Loucy (cell line): ENCODE data around the gene ATXN7L3B.

Experiments used
- H2AFZ ChIP-seq: fragments of 200-600 bp; sonication (generic); 2 replicates; pipeline ENCODE4 v1.6.0; 2016; ENCODE audit warnings: antibody characterized with exemption, mild to moderate bottlenecking, low read length, moderate library complexity
- H3F3A ChIP-seq: fragments of 200-600 bp; 2 replicates; pipeline ENCODE4 v1.6.0; 2016; ENCODE audit warnings: antibody characterized with exemption, low read depth, mild to moderate bottlenecking
- H3K27me3 ChIP-seq: fragments of 200-600 bp; sonication (generic); 2 replicates; pipeline ENCODE4 v1.6.1; 2014; ENCODE audit warnings: low read length, mild to moderate bottlenecking; ENCODE audit not compliant: insufficient read depth, poor library complexity, severe bottlenecking
- H3K36me3 ChIP-seq: fragments of 200-600 bp; sonication (generic); 2 replicates; pipeline ENCODE4 v1.6.1; 2016; ENCODE audit warnings: low read length; ENCODE audit not compliant: insufficient read depth
- H3K4me1 ChIP-seq: fragments of 200-600 bp; sonication (generic); 2 replicates; pipeline ENCODE4 v1.5.1; 2014; ENCODE audit warnings: low read length, mild to moderate bottlenecking; ENCODE audit not compliant: insufficient read depth, poor library complexity, severe bottlenecking
- H3K4me2 ChIP-seq: fragments of 200-600 bp; sonication (generic); 2 replicates; pipeline ENCODE4 v1.6.0; 2014; ENCODE audit warnings: antibody characterized with exemption, low read length, low read depth, mild to moderate bottlenecking; ENCODE audit not compliant: poor library complexity, severe bottlenecking
- H3K4me3 ChIP-seq: fragments of 200-600 bp; sonication (generic); 2 replicates; pipeline ENCODE4 v1.5.1; 2014; ENCODE audit warnings: low read length, mild to moderate bottlenecking, mixed read lengths; ENCODE audit not compliant: poor library complexity, severe bottlenecking
- H3K79me2 ChIP-seq: fragments of 200-600 bp; sonication (generic); 2 replicates; pipeline ENCODE4 v1.6.1; 2014; ENCODE audit warnings: low read length; ENCODE audit not compliant: insufficient read depth
- H3K9ac ChIP-seq: fragments of 200-600 bp; sonication (generic); 2 replicates; pipeline ENCODE4 v1.6.0; 2014; ENCODE audit warnings: mild to moderate bottlenecking, low read depth, low read length, moderate library complexity; ENCODE audit not compliant: poor library complexity, severe bottlenecking
- H3K9me2 ChIP-seq: fragments of 200-600 bp; sonication (generic); replicated peaks from 2 replicates; pipeline ENCODE4 v1.6.1; 2016; ENCODE audit warnings: low read depth, low read length, mixed read lengths
- H3K9me3 ChIP-seq: fragments of 200-600 bp; sonication (generic); 2 replicates; pipeline ENCODE4 v1.6.1; 2014; ENCODE audit warnings: mild to moderate bottlenecking, antibody characterized with exemption, low read length, low read depth; ENCODE audit not compliant: insufficient read depth
- H4K20me1 ChIP-seq: fragments of 200-600 bp; sonication (generic); 2 replicates; pipeline ENCODE4 v1.6.0; 2014; ENCODE audit warnings: antibody characterized with exemption, low read length, mild to moderate bottlenecking; ENCODE audit not compliant: insufficient read depth, poor library complexity, severe bottlenecking
- EZH2phosphoT487 ChIP-seq: fragments of 200-600 bp; IDR thresholded peaks from 2 replicates; pipeline ENCODE4 v1.6.1; 2018; ENCODE audit warnings: antibody characterized with exemption, mild to moderate bottlenecking, moderate library complexity, borderline replicate concordance
- TF ChIP-seq, protein P1 (sequence below): fragments of 200-600 bp; sonication (generic); conservative IDR thresholded peaks from 2 replicates; pipeline ENCODE4 v1.5.1; 2014; ENCODE audit warnings: mild to moderate bottlenecking, antibody characterized with exemption, low read length

The ATXN7L3B gene

DNA sequence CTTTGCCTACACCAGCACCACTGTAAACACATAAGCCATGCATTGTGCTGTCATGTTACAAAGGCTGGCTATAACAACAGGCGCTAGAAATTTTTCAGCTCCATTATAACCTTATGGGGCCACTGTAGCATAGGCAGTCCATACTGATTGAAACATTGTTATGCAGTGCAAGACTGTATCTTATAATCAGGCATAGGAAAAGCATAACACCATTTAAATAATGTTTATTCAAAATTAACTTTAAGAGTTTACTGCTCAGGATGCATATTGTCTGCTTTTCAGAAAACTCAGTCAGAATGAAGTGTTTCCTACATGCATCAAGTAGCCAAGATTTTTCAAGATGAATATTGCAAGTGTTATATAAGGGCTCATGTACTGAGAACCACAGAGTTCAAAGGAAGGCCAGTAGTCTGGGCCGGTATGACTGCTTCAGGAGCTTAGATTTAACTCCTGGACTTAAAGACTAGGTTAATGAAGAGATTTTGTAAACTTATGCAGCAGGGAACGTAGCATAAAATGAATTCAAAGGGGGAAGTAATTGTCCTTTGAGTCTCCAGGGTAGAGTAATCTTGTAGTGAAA lies 46.9 kb downstream of the ATXN7L3B start:
- Histone ChIP-seq H3F3A (no peaks in the 10 kb centered on the region), H2AFZ (no peak overlapping the region), H4K20me1 (no peaks in the 10 kb centered on the region), H3K4me1 (no peaks in the 10 kb centered on the region), H3K4me2 (no peak overlapping the region), H3K27me3 (no peaks in the 10 kb centered on the region), H3K9ac (no peak overlapping the region), H3K79me2 (no peaks in the 10 kb centered on the region), H3K4me3 (no peak overlapping the region), H3K36me3 (no peaks in the 10 kb centered on the region), H3K9me2 (no peaks in the 10 kb centered on the region), H3K9me3 (no peaks in the 10 kb centered on the region)
- no peak for TF ChIP-seq EZH2phosphoT487
- TF ChIP-seq, protein P1, sequence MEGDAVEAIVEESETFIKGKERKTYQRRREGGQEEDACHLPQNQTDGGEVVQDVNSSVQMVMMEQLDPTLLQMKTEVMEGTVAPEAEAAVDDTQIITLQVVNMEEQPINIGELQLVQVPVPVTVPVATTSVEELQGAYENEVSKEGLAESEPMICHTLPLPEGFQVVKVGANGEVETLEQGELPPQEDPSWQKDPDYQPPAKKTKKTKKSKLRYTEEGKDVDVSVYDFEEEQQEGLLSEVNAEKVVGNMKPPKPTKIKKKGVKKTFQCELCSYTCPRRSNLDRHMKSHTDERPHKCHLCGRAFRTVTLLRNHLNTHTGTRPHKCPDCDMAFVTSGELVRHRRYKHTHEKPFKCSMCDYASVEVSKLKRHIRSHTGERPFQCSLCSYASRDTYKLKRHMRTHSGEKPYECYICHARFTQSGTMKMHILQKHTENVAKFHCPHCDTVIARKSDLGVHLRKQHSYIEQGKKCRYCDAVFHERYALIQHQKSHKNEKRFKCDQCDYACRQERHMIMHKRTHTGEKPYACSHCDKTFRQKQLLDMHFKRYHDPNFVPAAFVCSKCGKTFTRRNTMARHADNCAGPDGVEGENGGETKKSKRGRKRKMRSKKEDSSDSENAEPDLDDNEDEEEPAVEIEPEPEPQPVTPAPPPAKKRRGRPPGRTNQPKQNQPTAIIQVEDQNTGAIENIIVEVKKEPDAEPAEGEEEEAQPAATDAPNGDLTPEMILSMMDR, result no peak

DNA sequence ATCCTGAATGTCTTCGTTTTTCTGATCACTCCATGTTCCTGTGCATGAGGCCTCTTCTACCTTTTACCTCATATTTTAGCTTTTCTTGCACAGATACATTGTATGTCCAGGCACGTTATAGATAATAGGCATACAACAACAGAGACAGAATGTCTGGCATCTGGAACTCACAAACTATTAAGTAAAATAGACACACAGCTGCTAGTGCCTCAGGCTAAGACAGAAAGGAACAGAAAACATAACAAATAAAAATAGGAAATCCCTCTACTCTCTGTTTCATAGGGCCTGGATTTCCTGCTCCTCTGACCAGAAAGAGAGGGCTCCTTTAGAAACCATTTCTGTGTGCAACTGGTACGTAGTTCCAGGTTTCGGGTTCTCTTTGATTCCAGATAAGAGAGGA lies 48.6 kb downstream of the ATXN7L3B start:
- TF ChIP-seq, protein P1, result no peak
- no peak for TF ChIP-seq EZH2phosphoT487
- no peaks in the 10 kb centered on the region for H3K27me3 ChIP-seq
- no peaks in the 10 kb centered on the region for H3F3A ChIP-seq
- H3K4me3 ChIP-seq, result no peak overlapping the region
- H3K79me2 ChIP-seq, result no peaks in the 10 kb centered on the region
- no peaks in the 10 kb centered on the region for H3K4me1 ChIP-seq
- no peak overlapping the region for H2AFZ ChIP-seq
- no peak overlapping the region for H3K4me2 ChIP-seq
- H3K9ac ChIP-seq, result no peak overlapping the region
- H3K9me3 ChIP-seq, result no peaks in the 10 kb centered on the region
- H3K36me3 ChIP-seq, result no peaks in the 10 kb centered on the region
- H3K9me2 ChIP-seq, result no peaks in the 10 kb centered on the region
- H4K20me1 ChIP-seq, result no peaks in the 10 kb centered on the region
